Body of pancreas (tissue), 4 donors: ENCODE results near the gene SLC1A2.

Experiments used
- CTCF ChIP-seq, 7 experiments: fragments of 450-650 bp in 4 of 7; fragments of 200-600 bp in 3 of 7; sonication (generic) in 3 of 7; IDR thresholded peaks; one replicate each; pipeline ENCODE4 v1.5.1; 2016 to 2019; ENCODE audit warnings: antibody characterized with exemption in 7 of 7
- POLR2A ChIP-seq, 3 donors: fragments of 450-650 bp; IDR thresholded peaks; one replicate each; pipeline ENCODE4 v1.6.1; 2016; ENCODE audit warnings: antibody characterized with exemption in 3 of 3, mild to moderate bottlenecking in 2 of 3

GRCh38 chr11:35247428-35247827, 171.9 kb downstream of the SLC1A2 start:
- TF ChIP-seq POLR2A (IDR thresholded peaks at IDR 0.05) (no peak), CTCF (IDR thresholded peaks at IDR 0.05) (no peak)
